HG03103 (cell line): ENCODE measurements around the gene COL23A1.

Experiments used
- ATAC-seq: cut with Tn5 transposase; IDR thresholded peaks from one replicate; pipeline ENCODE4 v1.9.1; 2021; ENCODE audit warnings: low read depth; ENCODE audit not compliant: unreplicated experiment

Gene COL23A1

GRCh38 chr5:178536541-178537466 is 53.4 kb downstream of the COL23A1 start:
- ATAC-seq: no peak

GRCh38 chr5:178535299-178536175 is 54.7 kb downstream of the COL23A1 start:
- ATAC-seq: no peak

GRCh38 chr5:178533136-178533535 is 57.1 kb downstream of the COL23A1 start:
- ATAC-seq: no peak

- ATAC-seq: no peak
Measured at GRCh38 chr5:178532666-178533065, 57.5 kb downstream of the COL23A1 start.

- no peak for ATAC-seq
Measured at GRCh38 chr5:178532236-178532635, 58.0 kb downstream of the COL23A1 start.

GRCh38 chr5:178531786-178532185 is 58.4 kb downstream of the COL23A1 start:
- ATAC-seq: no peak

- ATAC-seq: no peak
Measured at GRCh38 chr5:178530526-178530925, 59.7 kb downstream of the COL23A1 start.

GRCh38 chr5:178529080-178529479 is 61.1 kb downstream of the COL23A1 start:
- no peak for ATAC-seq

GRCh38 chr5:178527458-178528307 is 62.5 kb downstream of the COL23A1 start:
- no peak for ATAC-seq

GRCh38 chr5:178526773-178527457 is 63.3 kb downstream of the COL23A1 start:
- no peak for ATAC-seq

- no peak for ATAC-seq
Measured at GRCh38 chr5:178525906-178526732, 64.1 kb downstream of the COL23A1 start.

GRCh38 chr5:178524093-178524882 is 65.9 kb downstream of the COL23A1 start:
- no peak for ATAC-seq

GRCh38 chr5:178522361-178522760 is 67.8 kb downstream of the COL23A1 start:
- ATAC-seq: no peak

- ATAC-seq: no peak
Measured at GRCh38 chr5:178520851-178521250, 69.3 kb downstream of the COL23A1 start.

- no peak for ATAC-seq
Measured at GRCh38 chr5:178519804-178520203, 70.4 kb downstream of the COL23A1 start.

GRCh38 chr5:178519155-178519554 is 71.0 kb downstream of the COL23A1 start:
- ATAC-seq: no peak

GRCh38 chr5:178516504-178517235 is 73.5 kb downstream of the COL23A1 start:
- no peak for ATAC-seq
